Endothelial cell of umbilical vein (primary cell): ENCODE results near the gene ZNF138. TPM values are rescaled to one million over a fixed set of nuclear protein-coding genes. Genes with fewer than 3 reads are reported as not detected.

Experiments
- BruUV-seq: library from RNA; stranded (reverse); fragments of 400-500 nt; replicated peaks from 2 replicates; lab custom pipeline; 2021; lab: Mats Ljungman, UMichigan
- CTCF ChIA-PET: fragments of 300-600, 350-600 bp; sonication (Branson Sonifier 250); formaldehyde crosslinking; loops from one replicate; lab custom pipeline; 2021; ENCODE audit warnings: antibody characterized with exemption, inconsistent platforms; lab: Charles Lee
- POLR2A ChIA-PET: fragments of 300-600, 350-600 bp; sonication (Branson Sonifier 250); formaldehyde crosslinking; loops from one replicate; lab custom pipeline; 2021; ENCODE audit warnings: antibody characterized with exemption, inconsistent platforms; lab: Charles Lee
- DNase-seq: peaks from one replicate; pipeline ENCODE4 v3.0.0-alpha.2; 2011; ENCODE audit warnings: low read depth, low spot score
- FAIRE-seq: peaks from 2 replicates; lab custom pipeline; 2011; peaks lifted over from hg19 to GRCh38; lab: Jason Lieb, UNC
- H2AFZ ChIP-seq: 2 replicates; pipeline ENCODE4 v1.6.0; 2012; ENCODE audit warnings: low read depth, low read length, control low read depth, inconsistent platforms
- H3K27ac ChIP-seq: 2 replicates; pipeline ENCODE4 v1.5.1; 2011; ENCODE audit warnings: low read depth, mild to moderate bottlenecking, control low read depth, low read length, moderate library complexity; ENCODE audit not compliant: insufficient read depth
- H3K27me3 ChIP-seq, 2 experiments: 2 replicates each; pipeline versions ENCODE4 v1.6.0 to v1.6.1; 2011; ENCODE audit warnings: low read length in 2 of 2, mixed read lengths in 1 of 2; ENCODE audit not compliant: control insufficient read depth in 2 of 2, insufficient read depth in 2 of 2
- H3K36me3 ChIP-seq, 2 experiments: 2 replicates in 1 of 2; 3 replicates in 1 of 2; pipeline ENCODE4 v1.5.1; 2011; ENCODE audit warnings: low read length in 2 of 2, mild to moderate bottlenecking in 1 of 2, moderate library complexity in 1 of 2; ENCODE audit not compliant: control insufficient read depth in 2 of 2, insufficient read depth in 2 of 2; ENCODE audit errors: extremely low read depth in 1 of 2
- H3K4me1 ChIP-seq: 3 replicates; pipeline ENCODE4 v1.5.1; 2011; ENCODE audit warnings: mild to moderate bottlenecking, low read length; ENCODE audit not compliant: control insufficient read depth, insufficient read depth; ENCODE audit errors: extremely low read depth
- H3K4me2 ChIP-seq: 2 replicates; pipeline ENCODE4 v1.6.1; 2011; ENCODE audit warnings: low read length, control low read depth, mixed read lengths; ENCODE audit not compliant: insufficient read depth
- H3K4me3 ChIP-seq, 3 experiments: fragments of 200-600 bp in 1 of 3; sonication (generic), shearing (Covaris generic) in 1 of 3; replicated peaks in 1 of 3; 2 replicates each; pipeline ENCODE4 v1.5.1; 2011 to 2016; ENCODE audit warnings: control low read depth in 3 of 3, low read length in 3 of 3, mild to moderate bottlenecking in 2 of 3, inconsistent platforms in 1 of 3, low read depth in 1 of 3, moderate library complexity in 1 of 3; ENCODE audit not compliant: insufficient read depth in 1 of 3
- H3K79me2 ChIP-seq: 2 replicates; pipeline ENCODE4 v1.6.0; 2012; ENCODE audit warnings: low read length, inconsistent platforms; ENCODE audit not compliant: control insufficient read depth, insufficient read depth
- H3K9ac ChIP-seq: replicated peaks from 2 replicates; pipeline ENCODE3; 2011; ENCODE audit warnings: low read length, control low read depth; ENCODE audit not compliant: insufficient read depth; ENCODE audit errors: extremely low read depth
- H3K9me1 ChIP-seq: replicated peaks from 3 replicates; pipeline ENCODE4 v1.6.0; 2011; ENCODE audit warnings: mild to moderate bottlenecking, low read length; ENCODE audit not compliant: control insufficient read depth, insufficient read depth; ENCODE audit errors: extremely low read depth
- H3K9me3 ChIP-seq: replicated peaks from 2 replicates; pipeline ENCODE4 v1.5.1; 2012; ENCODE audit warnings: low read length, inconsistent platforms; ENCODE audit not compliant: control insufficient read depth, insufficient read depth
- H4K20me1 ChIP-seq: replicated peaks from 2 replicates; pipeline ENCODE3; 2011; ENCODE audit warnings: mild to moderate bottlenecking, low read length; ENCODE audit not compliant: control insufficient read depth, insufficient read depth; ENCODE audit errors: extremely low read depth
- CTCF ChIP-seq, 2 donors: IDR thresholded peaks; 1 replicate in 1 of 2; 2 replicates in 1 of 2; pipeline ENCODE4 v1.5.1; 2011; ENCODE audit warnings: low read length in 2 of 2, mild to moderate bottlenecking in 2 of 2, moderate library complexity in 2 of 2, control low read depth in 1 of 2, inconsistent platforms in 1 of 2, low read depth in 1 of 2; ENCODE audit not compliant: insufficient read depth in 1 of 2; ENCODE audit errors: extremely low read depth in 1 of 2
- JUN ChIP-seq: IDR thresholded peaks from 2 replicates; pipeline ENCODE4 v1.6.1; 2011; ENCODE audit warnings: borderline replicate concordance, low read depth; ENCODE audit not compliant: insufficient read length, insufficient read depth
- MYC ChIP-seq: IDR thresholded peaks from one replicate; pipeline ENCODE4 v1.6.1; 2011; ENCODE audit warnings: mild to moderate bottlenecking, low read depth, low read length
- POLR2A ChIP-seq: IDR thresholded peaks from 2 replicates; pipeline ENCODE4 v1.6.1; 2012; ENCODE audit warnings: low read depth, mild to moderate bottlenecking, control low read depth, low read length
- POLR2AphosphoS5 ChIP-seq: IDR thresholded peaks from 2 replicates; pipeline ENCODE4 v1.6.1; 2012; ENCODE audit warnings: low read depth, mild to moderate bottlenecking, control low read depth, low read length, moderate library complexity; ENCODE audit not compliant: insufficient read depth
- dilution Hi-C: fragments of 300-500 bp; cut with MboI; formaldehyde crosslinking; loops from one replicate; pipeline ENCODE4 v1.15.0; 2019; ENCODE audit warnings: low sequenced_read_pairs; ENCODE audit not compliant: extremely low pct_ligation_motif_present
- intact Hi-C: fragments of 100-400 bp; cut with micrococcal nuclease; formaldehyde crosslinking; loops from one replicate; pipeline ENCODE4 v1.10.0; 2022
- polyA plus RNA-seq, 4 experiments: library from polyadenylated mRNA; depleted of rRNA in 3 of 4; stranded (reverse) in 3 of 4; unstranded in 1 of 4; fragments of >200 nt; gene quantifications; 2 replicates each; pipeline versions ENCODE4 v1.2.1 to v1.2.3, GENCODE V29; 2011 to 2012; ENCODE audit warnings: missing spikeins in 1 of 4
- total RNA-seq: library from RNA; stranded (reverse); gene quantifications from 2 replicates; pipeline ENCODE4 v1.2.3, GENCODE V29; 2021
- TF ChIP-seq, protein P1 (sequence below): IDR thresholded peaks from 2 replicates; pipeline ENCODE4 v1.6.1; 2011; ENCODE audit not compliant: insufficient read depth, insufficient read length

The ZNF138 gene
- total and polyA plus RNA-seq, 2 donors (not counting 3 experiments of a cell fraction or from before 2014, with no cell fraction given): 2.0 to 3.3 TPM

DNA sequence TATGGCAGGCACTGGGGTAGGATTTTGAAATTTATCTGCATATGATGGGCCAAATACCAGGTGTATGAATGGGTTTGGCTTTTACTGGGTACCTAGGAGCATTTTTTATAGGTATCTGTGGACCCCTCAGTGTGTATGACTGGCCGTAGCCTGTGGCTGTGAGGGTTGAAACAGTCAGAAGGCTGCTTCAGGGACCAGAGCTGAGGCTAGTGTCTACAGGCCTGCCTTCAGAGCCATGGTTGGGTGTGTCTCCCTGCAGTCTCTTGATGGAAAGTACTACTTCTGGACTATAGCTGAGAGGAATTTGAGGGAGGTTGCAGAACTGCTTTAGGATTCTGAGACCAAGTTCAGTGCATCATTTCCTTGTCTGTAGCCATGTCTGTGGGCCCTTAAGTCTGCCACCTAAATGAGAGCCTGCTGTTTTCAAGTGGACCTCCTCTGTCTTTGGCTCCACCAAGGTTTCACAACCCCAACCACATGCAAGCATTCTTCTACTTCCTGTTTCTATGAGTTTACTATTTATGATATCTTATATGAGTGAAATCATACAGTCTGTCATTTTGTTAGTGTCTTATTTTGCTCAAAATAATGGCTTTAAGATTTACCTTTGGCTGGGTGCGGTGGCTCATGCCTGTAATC is 19.9 kb upstream of the ZNF138 start:
- H3K27ac ChIP-seq: no peak overlapping the region
- no peak overlapping the region for H2AFZ ChIP-seq
- FAIRE-seq: no peak
- H3K4me1 ChIP-seq: no peaks in the 10 kb centered on the region
- H3K79me2 ChIP-seq: no peaks in the 10 kb centered on the region
- no peak overlapping the region for H3K4me3 ChIP-seq
- TF ChIP-seq CTCF (IDR thresholded peaks at IDR 0.05; ENCODE audit: extremely low read depth in 1 of 2, insufficient read depth in 1 of 2, low read depth in 1 of 2, low read length in 2 of 2) (no peak), POLR2A (no peak), POLR2AphosphoS5 (no peak), JUN (no peak), MYC (no peak)
- TF ChIP-seq, protein P1, sequence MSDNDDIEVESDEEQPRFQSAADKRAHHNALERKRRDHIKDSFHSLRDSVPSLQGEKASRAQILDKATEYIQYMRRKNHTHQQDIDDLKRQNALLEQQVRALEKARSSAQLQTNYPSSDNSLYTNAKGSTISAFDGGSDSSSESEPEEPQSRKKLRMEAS: no peak
- POLR2A ChIA-PET: no interaction called here
- BruUV-seq: no TSS peak
- H4K20me1 ChIP-seq: no peaks in the 10 kb centered on the region
- intact Hi-C loops (no loop called here), dilution Hi-C loops (no loop called here)
- DNase-seq: no peak
- no peak overlapping the region for H3K9ac ChIP-seq
- H3K27me3 ChIP-seq: no peaks in the 10 kb centered on the region
- no peaks in the 10 kb centered on the region for H3K36me3 ChIP-seq
- no peaks in the 10 kb centered on the region for H3K9me3 ChIP-seq
- no peak overlapping the region for H3K4me2 ChIP-seq
- CTCF ChIA-PET: no interaction called here
- H3K9me1 ChIP-seq: no peaks in the 10 kb centered on the region
